GM23338 (cell line): ENCODE measurements around the gene OTOGL. TPM values are rescaled to one million over a fixed set of nuclear protein-coding genes. Genes with fewer than 3 reads are reported as not detected.

Experiments
- ATAC-seq: fragments of 200-7000 bp; cut with Tn5 transposase; 3 replicates; pipeline ENCODE4 v1.9.1; 2020
- DNase-seq: peaks from one replicate; pipeline ENCODE4 v3.0.0-alpha.2; 2015; ENCODE audit warnings: low spot score
- H2AFZ ChIP-seq: fragments of 200-600 bp; sonication (generic); 2 replicates; pipeline ENCODE4 v1.8.0; 2016; ENCODE audit warnings: antibody characterized with exemption, mild to moderate bottlenecking, moderate library complexity
- H3F3A ChIP-seq: fragments of 200-600 bp; sonication (generic); replicated peaks from 2 replicates; pipeline ENCODE4 v1.8.0; 2017; ENCODE audit warnings: antibody characterized with exemption, mixed run types, low read depth
- H3K27ac ChIP-seq: fragments of 200-600 bp; sonication (generic); 2 replicates; pipeline ENCODE4 v1.6.1; 2016; ENCODE audit warnings: low read depth
- H3K27me3 ChIP-seq: fragments of 200-600 bp; sonication (generic); 2 replicates; pipeline ENCODE4 v1.8.0; 2016; ENCODE audit warnings: mild to moderate bottlenecking, mixed run types, moderate library complexity; ENCODE audit not compliant: insufficient read depth
- H3K36me3 ChIP-seq: fragments of 200-600 bp; sonication (generic); 2 replicates; pipeline ENCODE4 v1.8.0; 2016; ENCODE audit warnings: mild to moderate bottlenecking; ENCODE audit not compliant: insufficient read depth
- H3K4me1 ChIP-seq: fragments of 200-600 bp; sonication (generic); 2 replicates; pipeline ENCODE4 v1.8.0; 2016; ENCODE audit warnings: mild to moderate bottlenecking, moderate library complexity; ENCODE audit not compliant: insufficient read depth
- H3K4me2 ChIP-seq: fragments of 200-600 bp; sonication (generic); 2 replicates; pipeline ENCODE4 v1.7.1; 2017; ENCODE audit warnings: mixed run types
- H3K4me3 ChIP-seq: fragments of 200-600 bp; sonication (generic); 2 replicates; pipeline ENCODE4 v1.6.1; 2016; ENCODE audit warnings: mixed run types
- H3K79me2 ChIP-seq: fragments of 200-600 bp; sonication (generic); replicated peaks from 2 replicates; pipeline ENCODE4 v1.8.0; 2017; ENCODE audit warnings: mild to moderate bottlenecking; ENCODE audit not compliant: insufficient read depth
- H3K9me2 ChIP-seq: fragments of 200-600 bp; sonication (generic); 2 replicates; pipeline ENCODE4 v1.8.0; 2017; ENCODE audit not compliant: insufficient read depth
- H4K20me1 ChIP-seq: fragments of 200-600 bp; sonication (generic); replicated peaks from 2 replicates; pipeline ENCODE4 v1.8.0; 2017; ENCODE audit warnings: mild to moderate bottlenecking; ENCODE audit not compliant: insufficient read depth
- H3K27ac Mint-ChIP-seq: 2 replicates; pipeline ENCODE4 v1.8.0; 2020; ENCODE audit warnings: inconsistent platforms, mild to moderate bottlenecking, moderate library complexity, mixed read lengths
- H3K27me3 Mint-ChIP-seq: 3 replicates; pipeline ENCODE4 v1.8.0; 2022; ENCODE audit warnings: low read depth, mild to moderate bottlenecking, moderate library complexity, mixed read lengths, inconsistent platforms; ENCODE audit not compliant: insufficient read depth, poor library complexity
- H3K36me3 Mint-ChIP-seq: 3 replicates; pipeline ENCODE4 v1.8.0; 2021; ENCODE audit warnings: low read depth, mild to moderate bottlenecking, inconsistent platforms, moderate library complexity, mixed read lengths
- H3K4me1 Mint-ChIP-seq: 3 replicates; pipeline ENCODE4 v1.8.0; 2020; ENCODE audit warnings: mild to moderate bottlenecking, inconsistent platforms, mixed read lengths
- H3K4me3 Mint-ChIP-seq: 3 replicates; pipeline ENCODE4 v1.8.0; 2021; ENCODE audit warnings: moderate library complexity, mild to moderate bottlenecking, inconsistent platforms, mixed read lengths
- H3K9me3 Mint-ChIP-seq: 3 replicates; pipeline ENCODE4 v1.8.0; 2020; ENCODE audit warnings: moderate library complexity, mild to moderate bottlenecking, inconsistent platforms, mixed read lengths
- CREB1 ChIP-seq: fragments of 250-450 bp; sonication (Bioruptor Pico); IDR thresholded peaks from 2 replicates; pipeline ENCODE4 v1.5.0; 2020; ENCODE audit warnings: low read depth, mild to moderate bottlenecking, moderate library complexity
- CTCF ChIP-seq, 2 experiments: fragments of 200-600 bp in 1 of 2; sonication (generic) in 1 of 2; conservative IDR thresholded peaks; 2 replicates each; pipeline versions ENCODE4 v1.5.1 to v1.6.1; 2016 to 2017; ENCODE audit warnings: antibody characterized with exemption in 2 of 2, low read depth in 2 of 2, mild to moderate bottlenecking in 2 of 2, moderate library complexity in 1 of 2
- ETS1 ChIP-seq: IDR thresholded peaks from 2 replicates; pipeline ENCODE4 v1.6.1; 2016; ENCODE audit warnings: antibody characterized with exemption
- EZH2 ChIP-seq: fragments of 200-600 bp; sonication (generic); IDR thresholded peaks from one replicate; pipeline ENCODE4 v1.8.0; 2017; ENCODE audit warnings: antibody characterized with exemption, mild to moderate bottlenecking, low read depth; ENCODE audit not compliant: unreplicated experiment
- EZH2phosphoT487 ChIP-seq: fragments of 200-600 bp; sonication (generic); IDR thresholded peaks from one replicate; pipeline ENCODE4 v1.8.1; 2018; ENCODE audit warnings: antibody characterized with exemption; ENCODE audit not compliant: unreplicated experiment
- JUNB ChIP-seq: IDR thresholded peaks from one replicate; pipeline ENCODE4 v1.6.1; 2016; ENCODE audit warnings: antibody characterized with exemption; ENCODE audit not compliant: unreplicated experiment
- POLR2AphosphoS5 ChIP-seq: IDR thresholded peaks from 2 replicates; pipeline ENCODE4 v1.6.1; 2016; ENCODE audit warnings: antibody characterized with exemption, low read depth
- STAT1 ChIP-seq: IDR thresholded peaks from one replicate; pipeline ENCODE4 v1.6.1; 2016; ENCODE audit warnings: antibody characterized with exemption; ENCODE audit not compliant: unreplicated experiment
- ZNF331 ChIP-seq: fragments of 250-450 bp; sonication (Bioruptor Pico); IDR thresholded peaks from 2 replicates; pipeline ENCODE4 v1.5.0; 2020; ENCODE audit warnings: low read depth, mild to moderate bottlenecking, moderate library complexity
- ZNF462 ChIP-seq: fragments of 250-450 bp; sonication (Bioruptor Pico); IDR thresholded peaks from 2 replicates; pipeline ENCODE4 v1.5.0; 2020; ENCODE audit warnings: mild to moderate bottlenecking, moderate library complexity
- polyA plus RNA-seq: library from polyadenylated mRNA; unstranded; fragments of >200 nt; fragmentation: Nextera tagmentation; extraction: Ambion mirVana; gene quantifications from 2 replicates; pipeline ENCODE4 v1.2.1, GENCODE V29; 2016
- total RNA-seq: library from RNA; depleted of rRNA; stranded (reverse); fragments of >200 nt; shearing (Covaris generic); gene quantifications from 2 replicates; pipeline ENCODE4 v1.2.3, GENCODE V29; 2014

The OTOGL gene
- total and polyA plus RNA-seq, 2 experiments from 2014 or later, result 0.36 to 0.66 TPM

- TF ChIP-seq CTCF (conservative IDR thresholded peaks at IDR 0.05; ENCODE audit: low read depth in 2 of 2), result no peak
- TF ChIP-seq POLR2AphosphoS5, result no peak
These were observed at the start of gene OTOGL (continued) for GRCh38 chr12:80099259-80099658.

- no peaks in the 10 kb centered on the region for H3F3A ChIP-seq
- no peaks in the 10 kb centered on the region for H3K27me3 ChIP-seq
- ATAC-seq (no peak), DNase-seq (no peak)
- H3K4me3 Mint-ChIP-seq, result no peak overlapping the region
- H3K9me3 Mint-ChIP-seq, result no peaks in the 10 kb centered on the region
- no peaks in the 10 kb centered on the region for H3K36me3 Mint-ChIP-seq
- no peak overlapping the region for H3K4me3 ChIP-seq
- no peaks in the 10 kb centered on the region for H3K79me2 ChIP-seq
- H3K27me3 Mint-ChIP-seq, result no peaks in the 10 kb centered on the region
- no peak overlapping the region for H2AFZ ChIP-seq
- peaks cover 17% of the 10 kb centered on the region for H3K4me1 ChIP-seq
- H4K20me1 ChIP-seq, result no peaks in the 10 kb centered on the region
- no peak overlapping the region for H3K27ac Mint-ChIP-seq
- no peak overlapping the region for H3K27ac ChIP-seq
- H3K36me3 ChIP-seq, result no peaks in the 10 kb centered on the region
- 0 out of 2 replicates have a peak, but pooled peaks cover 5% of the 10 kb centered on the region for H3K9me2 ChIP-seq
- no peak overlapping the region for H3K4me2 ChIP-seq
- H3K4me1 Mint-ChIP-seq, result peaks cover 16% of the 10 kb centered on the region; the same call in 2 of the 3 replicates
- TF ChIP-seq EZH2, result no peak
- TF ChIP-seq ZNF331 (CRISPR knock-in tag), result no peak
- no peak for TF ChIP-seq CREB1 (CRISPR knock-in tag)
- TF ChIP-seq ZNF462 (CRISPR knock-in tag), result no peak
- no peak for TF ChIP-seq JUNB
- no peak for TF ChIP-seq CTCF (conservative IDR thresholded peaks at IDR 0.05; ENCODE audit: low read depth in 2 of 2)
- no peak for TF ChIP-seq STAT1
- no peak for TF ChIP-seq EZH2phosphoT487
- TF ChIP-seq ETS1, result no peak
These were observed 49.1 kb upstream of the OTOGL start for GRCh38 chr12:80050236-80050635.
